GM18520 (cell line): ENCODE data around the gene NDST3.
"Not testable (repeated sequence)": the region's sequence is repeated elsewhere in the genome, so short reads cannot be mapped to it uniquely, and the experiment has no call there.

ENCODE experiments used
- ATAC-seq: cut with Tn5 transposase; IDR thresholded peaks from one replicate; pipeline ENCODE4 v1.9.1; 2021; ENCODE audit not compliant: unreplicated experiment

Gene NDST3

DNA sequence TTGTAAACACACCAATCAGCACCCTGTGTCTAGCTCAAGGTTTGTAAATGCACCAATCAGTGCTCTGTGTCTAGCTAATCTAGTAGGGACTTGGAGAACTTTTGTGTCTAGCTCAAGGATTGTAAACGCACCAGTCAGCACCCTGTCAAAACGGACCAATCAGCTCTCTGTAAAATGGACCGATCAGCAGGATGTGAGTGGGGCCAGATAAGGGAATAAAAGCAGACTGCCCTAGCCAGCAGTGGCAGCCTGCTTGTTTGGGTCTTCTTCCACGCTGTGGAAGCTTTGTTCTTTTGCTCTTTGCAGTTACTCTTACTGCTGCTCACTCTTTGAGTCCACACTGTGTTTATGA, 231.8 kb downstream of the NDST3 start:
- not testable (repeated sequence) for ATAC-seq

DNA sequence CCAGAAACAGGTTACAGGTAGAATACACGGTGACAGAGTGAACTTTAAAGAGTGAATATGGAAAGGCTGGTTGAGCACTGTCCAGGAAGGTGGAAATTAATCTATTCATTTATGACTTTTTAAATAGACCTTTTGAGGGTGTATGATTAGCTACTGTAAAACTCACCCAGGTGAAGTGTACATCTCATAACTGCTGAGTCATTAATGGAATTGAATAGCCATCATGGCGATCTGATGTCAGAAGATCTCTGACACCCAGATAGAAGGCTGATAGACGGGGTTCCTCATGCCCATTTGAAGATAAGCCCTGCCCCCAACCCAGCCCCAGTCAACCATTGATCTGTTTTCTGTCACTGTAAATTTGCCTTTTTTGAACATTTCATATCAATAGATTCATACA, 234.5 kb downstream of the NDST3 start:
- ATAC-seq: no peak

DNA sequence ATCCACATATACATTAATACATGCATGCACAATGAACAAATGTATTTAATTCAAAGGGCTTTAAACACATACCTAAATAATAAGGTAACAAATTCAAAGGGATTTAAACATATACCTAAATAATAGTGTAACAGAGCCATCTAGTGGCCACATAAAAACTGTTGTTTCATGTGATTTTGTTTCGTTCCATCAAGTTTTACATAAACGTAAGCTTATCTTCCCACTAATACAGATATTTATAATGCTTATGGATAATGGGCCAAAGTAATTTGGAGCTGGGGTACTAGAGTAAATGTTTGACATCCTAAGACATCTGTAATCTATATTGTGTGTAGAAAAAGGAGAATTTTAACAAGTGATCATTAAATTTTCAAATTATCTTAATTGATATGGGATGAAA, 236.2 kb downstream of the NDST3 start:
- peak; percentile 45 for ATAC-seq

DNA sequence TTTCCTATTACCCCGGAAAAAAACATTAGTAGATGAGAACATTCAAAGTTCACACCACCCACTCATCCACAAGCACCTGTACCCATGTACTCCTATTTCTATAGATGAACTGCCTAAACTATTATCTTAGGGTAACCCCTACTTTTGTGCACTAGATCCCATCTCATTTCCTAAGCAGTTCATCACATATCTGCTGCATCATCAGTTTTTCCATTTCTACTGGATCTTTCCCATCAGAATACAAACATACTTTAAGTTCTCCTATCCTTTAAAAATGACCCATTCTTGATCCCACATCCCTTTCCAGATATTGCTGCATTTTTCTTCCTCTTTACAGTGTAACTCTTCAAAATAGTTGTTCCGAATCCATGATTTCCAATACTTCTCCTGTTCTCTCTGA, 237.5 kb downstream of the NDST3 start:
- no peak for ATAC-seq

DNA sequence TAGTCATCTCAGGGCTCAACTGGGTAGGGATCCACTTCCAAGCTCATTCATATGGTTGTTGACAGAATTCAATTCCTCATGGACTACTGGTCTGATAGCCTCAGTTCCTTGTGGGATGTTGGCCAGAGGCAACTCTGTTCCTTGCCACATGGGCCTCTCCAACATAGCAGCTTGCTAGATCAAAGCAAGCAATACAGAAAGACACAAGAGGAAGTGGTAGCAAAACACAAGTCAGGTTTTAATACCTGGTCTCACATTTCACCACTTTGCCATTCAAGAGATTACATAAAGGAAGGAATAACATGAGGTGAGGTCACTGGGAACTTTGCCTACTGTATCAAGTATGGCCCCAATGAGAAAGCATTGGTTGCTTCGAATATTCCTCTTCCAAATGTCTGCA, 239.4 kb downstream of the NDST3 start:
- ATAC-seq: no peak

DNA sequence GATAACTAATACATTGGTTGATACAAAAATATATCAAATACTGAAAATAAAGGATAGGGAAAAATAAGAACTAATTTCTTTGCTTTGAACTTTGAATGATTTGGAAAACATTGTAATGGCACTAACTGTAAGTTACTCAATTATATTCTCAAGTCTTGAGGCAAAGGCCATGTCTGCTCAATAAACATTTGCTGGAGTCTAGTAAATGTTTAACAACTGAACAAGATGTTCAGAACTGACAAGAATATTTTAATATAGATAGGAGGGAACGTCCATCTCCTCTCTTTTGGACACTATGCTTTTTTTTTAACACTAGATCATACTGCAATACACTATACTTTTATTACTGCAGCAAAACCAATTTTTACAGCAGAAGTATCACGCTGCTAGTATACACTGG, 242.3 kb downstream of the NDST3 start:
- no peak for ATAC-seq

DNA sequence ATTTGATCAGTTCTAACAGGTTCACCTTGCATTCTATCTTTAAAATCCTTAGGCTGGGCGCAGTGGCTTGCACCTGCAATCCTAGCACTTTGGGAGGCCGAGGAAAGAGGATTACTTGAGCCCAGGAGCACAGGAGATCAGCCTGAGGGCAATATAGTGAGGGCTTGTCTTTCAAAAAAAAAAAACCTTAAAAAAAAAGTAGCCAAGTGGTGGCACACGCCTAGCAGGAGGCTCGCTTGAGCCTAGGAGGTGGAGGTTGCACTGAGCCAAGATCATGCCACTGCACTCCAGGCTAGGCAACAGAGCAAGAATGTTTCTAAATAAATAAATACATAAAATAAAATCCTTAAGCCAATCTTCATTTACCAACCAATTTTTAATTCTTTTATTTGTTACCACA, 243.0 kb downstream of the NDST3 start:
- ATAC-seq: no peak

DNA sequence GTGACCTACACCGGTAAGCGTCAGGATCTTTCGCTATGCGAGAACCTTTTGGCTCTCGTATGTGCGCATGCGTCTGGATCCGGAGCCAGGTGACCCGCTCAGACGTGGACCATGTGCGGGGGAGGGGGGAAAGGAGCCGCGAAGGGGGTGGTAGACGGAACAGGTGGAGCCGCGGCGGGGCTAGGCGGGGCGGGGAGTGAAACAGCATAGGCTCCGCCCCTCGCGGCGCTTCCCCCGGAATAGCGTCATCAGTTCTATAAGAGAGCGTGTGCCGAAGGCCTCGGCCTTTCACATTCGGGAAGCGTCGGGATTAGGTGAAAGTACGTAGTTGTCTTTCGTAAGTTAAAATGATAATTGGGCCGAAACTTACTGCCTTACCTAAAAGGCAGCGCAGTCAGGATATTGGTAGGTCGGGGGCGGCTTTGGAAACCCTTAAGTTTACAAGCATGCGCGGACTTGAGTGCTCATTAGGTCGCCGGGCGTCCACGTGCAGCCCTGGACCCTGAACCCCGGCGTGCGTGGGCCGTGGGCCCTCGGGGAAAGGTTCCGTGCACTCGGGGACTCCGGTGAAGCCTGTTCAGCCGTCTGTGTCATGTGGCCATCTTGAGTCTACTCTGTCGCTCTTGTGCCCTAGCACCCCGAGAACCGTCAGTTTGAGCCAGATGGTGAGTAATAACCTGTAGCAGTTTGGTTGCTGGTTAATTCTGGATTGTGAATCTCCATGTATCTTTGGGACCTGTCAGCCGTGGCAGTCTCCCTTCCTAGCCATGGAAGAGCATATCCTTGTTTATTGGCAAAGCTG, 244.4 kb downstream of the NDST3 start:
- peak; percentile 73 for ATAC-seq

DNA sequence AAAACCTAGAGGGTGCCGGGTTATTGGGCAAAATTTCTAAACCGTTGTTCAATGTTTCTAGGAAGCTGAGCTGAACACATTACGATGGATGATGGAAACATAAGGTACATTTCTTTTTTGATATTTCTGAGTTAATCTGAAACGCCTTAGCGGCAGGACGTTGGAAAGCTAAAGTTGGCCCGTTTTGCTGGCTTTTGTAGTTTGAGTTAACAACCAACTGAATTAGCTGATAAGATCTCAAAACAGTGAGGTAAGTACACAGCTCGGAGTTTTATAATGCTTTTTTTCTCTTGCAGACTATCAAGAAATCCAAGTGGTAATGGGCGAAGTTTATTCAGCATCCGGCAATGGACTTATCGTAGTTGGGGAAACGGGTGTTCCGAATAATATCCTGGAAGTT, 245.0 kb downstream of the NDST3 start:
- ATAC-seq: no peak

DNA sequence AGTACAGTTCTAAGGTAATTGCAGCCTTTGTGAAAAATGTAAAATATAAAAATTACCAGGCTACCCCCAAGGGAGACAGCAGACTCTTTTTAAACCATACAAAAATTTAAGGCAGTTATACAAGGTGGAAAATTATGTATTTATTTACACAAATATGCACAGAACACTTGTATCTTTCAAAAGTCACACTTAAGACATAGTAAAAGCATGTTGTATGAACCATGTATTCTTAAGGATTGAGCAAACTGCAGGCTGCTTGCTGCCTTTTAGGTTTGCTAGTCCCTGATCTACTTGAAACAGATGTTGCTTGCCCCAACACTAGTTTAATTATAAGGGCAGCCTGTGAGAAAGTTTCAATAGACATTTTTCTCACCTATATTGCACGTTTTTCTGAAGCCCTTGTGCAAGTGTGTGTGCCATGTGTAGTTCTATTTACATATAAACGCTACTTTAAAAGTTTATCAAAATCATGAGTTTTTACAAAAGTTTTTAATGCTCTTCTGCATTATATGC, 245.7 kb downstream of the NDST3 start:
- no peak for ATAC-seq

DNA sequence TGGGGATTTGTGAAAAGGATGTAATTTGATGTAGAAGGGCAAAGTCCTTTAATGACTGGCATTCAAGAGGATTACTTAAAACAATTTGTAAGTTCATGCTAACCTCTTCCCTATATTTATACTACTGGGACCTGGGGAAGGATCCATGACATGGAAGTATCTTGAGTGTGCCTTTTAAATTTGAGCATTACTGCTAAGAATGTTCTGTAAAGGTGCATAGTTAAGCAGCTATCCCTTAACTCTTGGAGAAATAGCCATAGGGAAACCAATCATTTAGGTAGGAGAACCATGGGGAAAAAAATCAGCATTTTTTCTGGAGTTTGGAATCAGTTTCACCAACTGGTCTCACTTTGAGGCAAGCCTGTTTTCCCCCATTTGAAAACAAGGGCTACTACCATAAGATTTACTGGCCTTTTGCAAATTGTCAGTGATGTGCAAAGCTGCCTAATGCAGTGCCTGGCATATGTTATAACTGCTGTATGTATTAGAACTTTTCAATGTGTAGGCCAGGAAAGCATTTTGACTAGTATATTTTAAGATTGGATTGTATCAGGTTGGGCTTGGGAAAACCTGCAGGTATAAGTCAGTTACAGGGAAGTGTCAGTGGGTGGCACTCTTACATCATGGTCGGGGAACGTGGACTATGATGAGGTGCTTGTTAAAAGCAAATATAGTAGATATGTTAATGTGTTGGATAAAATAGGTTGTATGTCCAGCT, 246.4 kb downstream of the NDST3 start:
- ATAC-seq: peak; percentile 21

DNA sequence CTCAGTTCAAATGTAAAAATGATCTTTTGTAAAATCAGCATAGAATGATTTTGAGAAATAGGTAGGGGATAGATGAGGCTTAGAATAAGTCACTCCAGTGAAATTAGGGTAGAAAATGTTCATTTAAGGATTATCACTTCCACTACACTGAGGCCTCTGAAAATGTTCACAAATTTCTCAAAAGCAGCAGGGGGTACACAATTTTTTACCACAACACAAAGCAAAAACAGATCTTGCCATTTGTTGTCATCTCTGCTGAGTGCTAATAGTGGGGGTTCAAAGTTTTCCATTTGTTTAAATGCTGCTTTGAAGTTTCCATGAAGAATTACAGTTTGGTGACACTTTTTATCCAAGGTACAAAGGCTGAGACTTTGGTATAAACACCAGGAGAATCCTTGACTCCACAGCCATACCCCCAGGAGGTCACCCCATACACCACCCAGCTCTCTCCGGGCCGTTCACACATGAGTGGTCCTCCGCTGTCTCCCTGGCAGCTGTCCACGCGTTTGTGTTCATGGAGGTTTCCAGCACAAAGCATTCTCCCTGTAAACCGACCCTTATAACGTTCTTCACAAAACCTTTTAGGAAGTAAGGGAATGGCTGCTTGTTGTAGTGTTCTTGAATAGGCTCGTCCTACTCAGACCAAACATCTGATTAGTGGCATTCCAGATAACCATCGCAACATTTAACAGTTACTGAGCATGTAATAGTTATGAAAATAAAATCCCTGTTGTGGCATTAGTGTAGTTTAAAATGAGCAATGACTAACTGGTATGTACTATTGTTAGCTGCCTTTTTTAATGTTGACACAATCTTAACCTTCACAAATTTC, 247.5 kb downstream of the NDST3 start:
- ATAC-seq: no peak

DNA sequence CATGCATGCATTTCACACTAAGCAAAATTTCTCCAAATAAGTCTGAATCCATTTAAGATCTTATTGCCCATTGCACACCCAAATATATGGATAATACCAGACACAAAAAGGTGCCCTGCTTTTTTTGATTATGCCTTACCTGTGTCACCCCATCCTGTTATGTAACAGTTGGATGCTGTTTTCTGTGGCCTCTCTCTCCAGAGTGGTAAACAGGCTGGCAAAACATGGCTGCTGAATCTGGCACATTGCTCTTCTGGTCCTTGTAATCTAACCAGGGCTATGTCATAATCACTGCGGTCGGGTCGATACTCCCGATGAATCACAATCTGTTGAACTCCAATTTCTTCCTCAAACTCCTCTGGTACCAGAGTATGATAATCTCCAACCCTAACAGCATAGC, 248.4 kb downstream of the NDST3 start:
- ATAC-seq: no peak

DNA sequence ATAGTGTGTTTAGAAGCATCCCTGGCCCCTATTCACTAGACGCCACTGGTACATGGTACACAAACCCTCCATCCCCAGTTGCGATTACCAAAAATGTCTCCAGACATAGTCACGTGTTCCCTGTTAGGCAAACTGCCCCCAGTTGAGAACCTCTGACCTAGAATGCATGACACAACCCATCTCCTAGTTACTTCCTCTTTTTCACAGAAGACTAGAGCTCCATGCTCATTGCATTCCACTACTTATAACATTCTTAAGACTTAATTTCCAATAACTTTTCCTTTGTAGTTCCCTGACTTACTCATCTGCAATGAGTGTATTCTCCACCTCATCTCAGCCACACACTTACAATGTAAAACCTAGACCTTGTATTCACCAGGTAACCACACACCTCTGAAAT, 249.9 kb downstream of the NDST3 start:
- ATAC-seq: peak; percentile 39

DNA sequence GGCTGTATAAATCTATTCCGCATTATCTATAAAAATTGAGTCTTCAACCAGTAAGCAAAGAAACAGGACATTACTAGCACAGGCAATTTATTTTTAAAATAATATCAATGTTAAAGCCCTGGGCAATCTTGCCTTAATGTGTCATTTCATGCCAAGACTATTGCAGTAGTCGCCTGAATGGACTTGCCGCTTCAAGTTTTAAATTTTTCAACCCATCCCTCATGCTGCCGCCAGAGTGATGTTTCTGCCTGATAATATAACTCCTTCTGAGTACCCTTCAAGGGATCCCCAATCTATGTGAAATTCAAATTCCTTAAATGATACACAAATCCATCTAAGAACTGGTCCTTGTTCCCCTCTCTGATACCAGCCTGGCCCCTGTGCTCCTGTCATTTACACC, 251.6 kb downstream of the NDST3 start:
- ATAC-seq: no peak

DNA sequence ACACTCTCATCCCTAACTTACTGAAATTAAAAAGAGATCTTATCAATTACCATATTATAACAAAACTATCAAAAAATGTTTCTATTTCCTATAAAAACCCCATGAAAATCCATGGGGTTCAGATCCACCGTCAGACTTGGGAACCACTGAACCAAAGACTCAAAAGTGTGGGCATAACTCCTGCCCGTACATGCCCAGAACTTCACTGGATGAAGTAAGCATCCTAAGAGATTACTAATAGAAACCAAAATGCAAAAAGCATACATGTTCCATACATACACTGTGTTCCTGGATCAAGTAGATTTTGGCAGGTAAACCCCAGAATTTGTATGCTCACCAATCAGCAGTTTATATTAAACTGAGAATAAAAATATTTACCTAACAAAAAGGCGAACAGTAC, 252.4 kb downstream of the NDST3 start:
- ATAC-seq: no peak

DNA sequence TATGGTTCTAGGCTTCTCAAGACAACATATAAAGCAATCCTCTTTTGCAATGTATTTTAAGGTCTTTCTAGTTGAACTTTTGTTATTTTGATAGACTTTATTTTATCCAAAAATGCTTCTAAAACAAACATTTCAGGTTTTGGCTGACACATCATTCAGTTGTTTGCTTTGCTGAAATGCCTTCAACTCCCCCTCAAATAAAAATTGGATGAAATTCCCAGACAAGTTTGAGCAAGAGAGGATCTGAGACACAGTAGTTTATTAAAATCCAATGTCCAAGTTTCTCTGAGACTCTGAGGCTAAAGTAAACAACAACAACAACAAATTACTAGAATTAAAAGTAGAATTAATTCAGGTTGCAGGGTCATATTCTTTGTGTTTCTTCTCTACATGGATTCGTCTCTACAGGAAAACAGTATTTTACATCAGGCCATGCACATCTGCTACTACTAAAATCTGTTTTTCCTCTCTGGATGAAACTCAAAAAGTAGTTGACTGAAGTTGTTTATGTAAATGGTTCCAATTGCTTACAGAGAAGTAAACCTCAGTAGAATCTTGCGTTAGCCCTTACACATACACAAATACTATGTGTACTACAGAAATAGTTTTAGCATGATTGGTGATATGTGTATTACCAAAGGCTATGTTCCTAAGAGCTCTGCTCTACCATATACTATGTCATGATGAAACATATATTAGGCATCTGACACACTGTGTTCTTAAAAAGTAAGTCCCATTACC, 253.6 kb downstream of the NDST3 start:
- no peak for ATAC-seq

DNA sequence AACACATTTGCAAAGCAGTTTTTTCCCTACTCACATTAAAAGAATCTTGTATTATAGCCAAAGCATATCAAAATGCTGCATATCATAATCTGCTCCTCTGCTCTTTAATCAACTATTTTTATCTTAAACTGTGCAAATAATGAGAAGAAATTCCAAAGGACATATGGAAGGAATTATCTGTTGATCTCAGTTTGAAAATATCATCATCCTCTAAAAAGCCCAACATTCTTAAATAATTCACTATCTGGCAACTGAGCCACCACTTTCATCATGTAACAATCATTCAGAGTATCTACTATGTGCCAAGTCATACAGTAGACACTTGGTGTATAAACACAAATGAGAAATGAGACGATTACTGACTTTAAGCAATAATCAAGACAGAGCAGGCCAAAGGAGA, 255.5 kb downstream of the NDST3 start:
- no peak for ATAC-seq

DNA sequence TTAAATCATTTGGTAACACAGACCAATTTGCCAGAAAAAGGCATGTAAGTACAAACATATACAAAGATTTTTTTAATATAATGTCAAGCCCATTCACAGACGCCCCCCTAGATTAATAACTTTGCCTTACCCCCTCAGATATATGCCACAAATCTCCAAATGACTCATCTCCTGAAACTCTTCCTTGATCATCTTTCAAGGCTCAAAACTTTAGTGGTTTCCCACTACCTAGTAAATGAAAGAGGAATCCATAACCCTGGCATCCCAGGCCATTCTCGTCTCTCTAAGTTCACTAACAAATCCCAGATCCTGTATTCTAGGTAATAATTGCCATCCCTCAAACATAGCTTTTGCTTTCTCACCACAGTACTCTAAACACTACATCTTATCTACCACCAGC, 256.7 kb downstream of the NDST3 start:
- ATAC-seq: no peak

DNA sequence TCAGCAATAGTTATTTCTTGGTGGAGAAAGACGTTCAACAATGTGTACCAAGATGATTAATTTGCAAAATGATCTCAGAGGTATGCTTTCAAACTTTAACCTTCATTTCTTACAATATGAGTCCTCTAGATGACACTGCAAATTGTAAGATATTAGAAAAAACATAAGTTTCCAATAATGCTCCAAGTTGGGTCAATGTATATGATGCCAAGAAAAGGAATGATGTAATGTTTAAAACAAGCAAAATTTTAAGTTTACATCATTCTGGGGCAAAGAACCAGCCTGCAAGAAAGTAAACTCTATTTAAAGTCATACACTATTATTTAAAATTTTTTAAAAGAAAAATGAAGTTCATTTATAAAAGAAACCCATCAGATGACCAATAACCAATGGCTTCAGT, 262.4 kb downstream of the NDST3 start:
- ATAC-seq: no peak

DNA sequence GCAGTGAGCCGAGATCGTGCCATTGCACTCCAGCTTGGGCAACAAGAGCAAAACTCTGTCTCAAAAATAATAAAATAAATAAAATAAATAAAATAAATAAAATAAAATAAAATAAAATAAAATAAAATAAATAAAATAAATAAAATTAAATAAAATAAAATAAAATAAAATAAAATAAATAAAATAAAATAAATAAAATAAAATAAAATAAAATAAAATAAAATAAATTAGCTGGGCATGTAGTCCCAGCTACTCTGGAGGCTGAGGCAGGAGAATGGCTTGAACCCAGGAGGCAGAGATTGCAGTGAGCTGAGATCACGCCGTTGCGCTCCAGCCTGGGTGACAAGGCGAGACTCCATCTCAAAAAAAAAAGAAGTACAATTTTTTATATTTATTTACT, 265.3 kb downstream of the NDST3 start:
- ATAC-seq: not testable (repeated sequence)
